ENCODE data around the gene SSTR5.
A peak's percentile ranks its signal among the peaks of the same experiment; 100 is the strongest.

The SSTR5 gene

DNA sequence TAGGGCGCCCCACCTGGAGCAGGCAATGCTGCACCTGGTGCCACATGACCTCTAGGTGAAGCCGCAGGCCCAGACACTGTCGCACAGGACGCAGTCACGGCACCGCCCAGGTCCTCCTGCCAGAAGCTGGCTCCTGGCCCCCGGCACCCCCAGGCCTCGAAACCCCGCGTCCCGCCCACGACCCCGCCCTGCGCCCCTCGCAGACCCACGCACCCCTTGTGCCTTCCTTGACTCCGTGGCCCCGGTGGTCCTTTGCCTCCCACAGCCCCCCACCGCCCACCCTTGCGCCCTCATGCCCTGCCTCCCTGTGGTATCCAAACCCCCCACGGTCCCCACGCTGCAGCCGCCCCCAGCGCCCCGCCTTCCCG, 29.8 kb downstream of the SSTR5 start:
- Histone ChIP-seq H3K27me3 (replicated peaks; ENCODE audit: insufficient read depth, low read length) (peaks cover 80% of the 10 kb centered on the region), H4K20me1 (ENCODE audit: insufficient read depth, low read length) (no peaks in the 10 kb centered on the region), H3K9me2 (replicated peaks; ENCODE audit: insufficient read depth, low read length) (no peaks in the 10 kb centered on the region), H3K27ac (ENCODE audit: low read length) (no peak overlapping the region), H3K4me2 (ENCODE audit: low read depth, low read length) (no peak overlapping the region), H3K9ac (ENCODE audit: low read length) (no peak overlapping the region), H2AFZ (ENCODE audit: low read length) (no peak overlapping the region), H3K36me3 (replicated peaks; ENCODE audit: insufficient read depth, low read length) (no peaks in the 10 kb centered on the region), H3K4me1 (ENCODE audit: low read length) (no peaks in the 10 kb centered on the region), H3K79me2 (ENCODE audit: low read length) (no peaks in the 10 kb centered on the region), H3K9me3 (replicated peaks; ENCODE audit: insufficient read depth, low read length) (no peaks in the 10 kb centered on the region), H3K4me3 (ENCODE audit: low read length) (no peak overlapping the region), H3F3A (ENCODE audit: insufficient read depth, low read length) (no peaks in the 10 kb centered on the region)
- no peak for DNase-seq
- TF ChIP-seq EZH2phosphoT487 (IDR thresholded peaks at IDR 0.05; ENCODE audit: low read length) = no peak
- TF ChIP-seq, protein P1, sequence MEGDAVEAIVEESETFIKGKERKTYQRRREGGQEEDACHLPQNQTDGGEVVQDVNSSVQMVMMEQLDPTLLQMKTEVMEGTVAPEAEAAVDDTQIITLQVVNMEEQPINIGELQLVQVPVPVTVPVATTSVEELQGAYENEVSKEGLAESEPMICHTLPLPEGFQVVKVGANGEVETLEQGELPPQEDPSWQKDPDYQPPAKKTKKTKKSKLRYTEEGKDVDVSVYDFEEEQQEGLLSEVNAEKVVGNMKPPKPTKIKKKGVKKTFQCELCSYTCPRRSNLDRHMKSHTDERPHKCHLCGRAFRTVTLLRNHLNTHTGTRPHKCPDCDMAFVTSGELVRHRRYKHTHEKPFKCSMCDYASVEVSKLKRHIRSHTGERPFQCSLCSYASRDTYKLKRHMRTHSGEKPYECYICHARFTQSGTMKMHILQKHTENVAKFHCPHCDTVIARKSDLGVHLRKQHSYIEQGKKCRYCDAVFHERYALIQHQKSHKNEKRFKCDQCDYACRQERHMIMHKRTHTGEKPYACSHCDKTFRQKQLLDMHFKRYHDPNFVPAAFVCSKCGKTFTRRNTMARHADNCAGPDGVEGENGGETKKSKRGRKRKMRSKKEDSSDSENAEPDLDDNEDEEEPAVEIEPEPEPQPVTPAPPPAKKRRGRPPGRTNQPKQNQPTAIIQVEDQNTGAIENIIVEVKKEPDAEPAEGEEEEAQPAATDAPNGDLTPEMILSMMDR (IDR thresholded peaks at IDR 0.05; ENCODE audit: low read length) = no peak
- TF ChIP-seq EZH2 (optimal IDR thresholded peaks at IDR 0.05; ENCODE audit: low read depth, low read length) = no peak

DNA sequence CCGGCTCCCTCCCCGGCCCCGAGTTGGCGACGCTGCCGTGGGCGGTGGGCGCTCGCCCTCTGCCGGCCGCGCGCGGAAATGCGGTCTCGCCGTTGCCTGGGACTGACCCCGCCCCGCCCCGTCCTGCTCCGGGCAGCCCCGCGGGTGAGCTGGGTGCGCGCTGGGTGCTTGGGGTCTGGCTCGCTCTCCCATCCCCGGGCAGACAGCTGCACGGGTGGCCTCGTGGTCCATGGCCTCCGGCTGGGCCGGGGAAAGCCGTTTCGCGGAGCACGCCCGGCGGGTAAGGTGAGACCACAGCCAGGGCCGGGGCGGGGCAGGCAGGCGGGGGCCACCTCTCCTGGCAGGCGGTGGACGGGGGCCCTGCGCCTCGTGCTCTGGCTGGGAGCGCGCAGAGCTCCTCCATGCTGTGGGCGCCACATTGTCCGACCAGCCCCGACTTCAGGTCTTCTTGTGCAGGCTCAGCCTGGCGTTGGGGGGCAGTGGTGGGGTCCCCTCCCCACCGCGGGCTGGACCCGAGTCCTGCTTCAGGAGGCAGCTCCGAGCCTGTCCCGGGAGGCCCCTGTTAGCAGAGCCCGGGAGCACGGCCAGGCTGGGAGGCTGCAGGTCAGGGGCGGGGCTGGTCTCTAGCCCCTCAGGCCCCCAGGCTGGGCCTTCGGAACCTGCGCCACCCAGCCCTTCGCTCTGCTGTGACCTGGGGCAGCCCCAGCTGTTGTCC, 30.5 kb downstream of the SSTR5 start:
- Histone ChIP-seq H3K4me3 (ENCODE audit: low read length) (no peak overlapping the region; the same call in 1 of the 2 replicates), H3K9me3 (replicated peaks; ENCODE audit: insufficient read depth, low read length) (no peaks in the 10 kb centered on the region), H3K4me2 (ENCODE audit: low read depth, low read length) (peak overlapping the region; percentile 63; the same call in 1 of the 2 replicates), H3K27me3 (replicated peaks; ENCODE audit: insufficient read depth, low read length) (peaks cover 80% of the 10 kb centered on the region), H3K27ac (ENCODE audit: low read length) (no peak overlapping the region), H3K9me2 (replicated peaks; ENCODE audit: insufficient read depth, low read length) (no peaks in the 10 kb centered on the region), H3K36me3 (replicated peaks; ENCODE audit: insufficient read depth, low read length) (no peaks in the 10 kb centered on the region), H2AFZ (ENCODE audit: low read length) (0 out of 2 replicates have a peak overlapping the region, but pooled peaks have one; percentile 48), H4K20me1 (ENCODE audit: insufficient read depth, low read length) (no peaks in the 10 kb centered on the region), H3K9ac (ENCODE audit: low read length) (no peak overlapping the region), H3K79me2 (ENCODE audit: low read length) (no peaks in the 10 kb centered on the region), H3K4me1 (ENCODE audit: low read length) (no peaks in the 10 kb centered on the region), H3F3A (ENCODE audit: insufficient read depth, low read length) (no peaks in the 10 kb centered on the region)
- TF ChIP-seq EZH2 (optimal IDR thresholded peaks at IDR 0.05; ENCODE audit: low read depth, low read length) = no peak
- TF ChIP-seq, protein P1 (IDR thresholded peaks at IDR 0.05; ENCODE audit: low read length) = peak; percentile 54
- DNase-seq = peak; percentile 54

DNA sequence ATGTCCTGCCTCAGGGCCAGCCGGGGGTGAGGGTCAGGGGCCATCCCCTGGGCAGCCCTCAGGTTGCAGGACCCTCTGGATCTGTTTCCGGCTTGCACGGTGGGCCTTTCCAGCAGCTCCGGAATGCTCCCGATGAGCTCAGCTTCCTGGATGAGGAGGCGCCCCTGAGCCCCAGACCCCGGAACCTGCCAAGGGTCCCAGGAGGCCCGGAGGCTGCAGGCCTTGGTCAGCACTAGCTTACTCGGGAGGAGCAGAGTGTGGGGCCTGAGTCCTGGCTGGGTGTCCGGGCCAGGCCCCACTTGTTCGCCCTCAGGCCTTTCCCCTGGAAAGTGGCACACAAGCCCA, 31.1 kb downstream of the SSTR5 start:
- no peaks in the 10 kb centered on the region for H3K79me2 ChIP-seq (ENCODE audit: low read length)
- no peak overlapping the region for H3K4me3 ChIP-seq (ENCODE audit: low read length)
- H3K9me2 ChIP-seq (replicated peaks; ENCODE audit: insufficient read depth, low read length) = no peaks in the 10 kb centered on the region
- TF ChIP-seq EZH2phosphoT487 (IDR thresholded peaks at IDR 0.05; ENCODE audit: low read length) = no peak
- TF ChIP-seq EZH2 (optimal IDR thresholded peaks at IDR 0.05; ENCODE audit: low read depth, low read length) = no peak
- TF ChIP-seq, protein P1 (IDR thresholded peaks at IDR 0.05; ENCODE audit: low read length) = no peak
- no peaks in the 10 kb centered on the region for H3K4me1 ChIP-seq (ENCODE audit: low read length)
- no peak overlapping the region for H2AFZ ChIP-seq (ENCODE audit: low read length)
- H3K9ac ChIP-seq (ENCODE audit: low read length) = no peak overlapping the region
- peaks cover 80% of the 10 kb centered on the region for H3K27me3 ChIP-seq (replicated peaks; ENCODE audit: insufficient read depth, low read length)
- no peaks in the 10 kb centered on the region for H3F3A ChIP-seq (ENCODE audit: insufficient read depth, low read length)
- no peaks in the 10 kb centered on the region for H3K9me3 ChIP-seq (replicated peaks; ENCODE audit: insufficient read depth, low read length)
- DNase-seq = no peak
- H3K36me3 ChIP-seq (replicated peaks; ENCODE audit: insufficient read depth, low read length) = no peaks in the 10 kb centered on the region
- no peak overlapping the region for H3K4me2 ChIP-seq (ENCODE audit: low read depth, low read length)
- no peaks in the 10 kb centered on the region for H4K20me1 ChIP-seq (ENCODE audit: insufficient read depth, low read length)
- no peak overlapping the region for H3K27ac ChIP-seq (ENCODE audit: low read length)
